OCI-LY3 (cell line): Measurements from ENCODE around the gene APOBEC3A.

Experiments
- H2AFZ ChIP-seq: fragments of 200-600, 300-600 bp; shearing (Covaris generic); 2 replicates; pipeline ENCODE4 v1.6.0; 2014; ENCODE audit warnings: antibody characterized with exemption, low read depth, low read length
- H3K27ac ChIP-seq: fragments of 200-600, 300-600 bp; sonication (generic); 2 replicates; pipeline ENCODE4 v1.5.1; 2014; ENCODE audit warnings: mild to moderate bottlenecking, low read length, moderate library complexity, mixed read lengths
- H3K27me3 ChIP-seq: fragments of 200-600, 300-600 bp; sonication (generic); 2 replicates; pipeline ENCODE4 v1.6.1; 2014; ENCODE audit warnings: low read depth, low read length, mixed read lengths
- H3K36me3 ChIP-seq: fragments of 200-600, 300-600 bp; sonication (generic); replicated peaks from 2 replicates; pipeline ENCODE3; 2014; ENCODE audit warnings: low read depth, low read length, mixed read lengths
- H3K4me1 ChIP-seq: fragments of 300-600, 200-600 bp; sonication (generic); 2 replicates; pipeline ENCODE4 v1.6.1; 2014; ENCODE audit warnings: low read length, mixed read lengths
- H3K4me2 ChIP-seq: fragments of 200-600, 300-600 bp; sonication (generic); 2 replicates; pipeline ENCODE4 v1.6.1; 2014; ENCODE audit warnings: low read length, mixed read lengths
- H3K4me3 ChIP-seq: fragments of 300-600, 200-600 bp; sonication (generic); 2 replicates; pipeline ENCODE4 v1.5.1; 2014; ENCODE audit warnings: antibody characterized with exemption, mild to moderate bottlenecking, low read length, moderate library complexity
- H3K79me2 ChIP-seq: fragments of 300-600, 200-600 bp; shearing (Covaris generic); 2 replicates; pipeline ENCODE4 v1.6.1; 2014; ENCODE audit warnings: mild to moderate bottlenecking, low read length, mixed read lengths
- H3K9ac ChIP-seq: fragments of 300-600, 200-600 bp; shearing (Covaris generic); 2 replicates; pipeline ENCODE4 v1.6.0; 2014; ENCODE audit warnings: mild to moderate bottlenecking, low read length, moderate library complexity
- H3K9me3 ChIP-seq: fragments of 200-600, 300-600 bp; shearing (Covaris generic); 2 replicates; pipeline ENCODE4 v1.6.1; 2014; ENCODE audit warnings: low read length, mixed read lengths; ENCODE audit not compliant: insufficient read depth
- H4K20me1 ChIP-seq: fragments of 200-600, 300-600 bp; sonication (generic); 2 replicates; pipeline ENCODE4 v1.6.1; 2016; ENCODE audit warnings: low read length, mixed read lengths; ENCODE audit not compliant: insufficient read depth
- CTCF ChIP-seq: fragments of 200-600, 300-600 bp; sonication (generic); IDR thresholded peaks from 2 replicates; pipeline ENCODE4 v1.5.1; 2014; ENCODE audit warnings: antibody characterized with exemption, low read length, low read depth
- EZH2phosphoT487 ChIP-seq: fragments of 200-600 bp; shearing (Covaris generic); IDR thresholded peaks from 2 replicates; pipeline ENCODE4 v1.6.1; 2018; ENCODE audit warnings: antibody characterized with exemption, mixed run types, low read depth

Gene APOBEC3A

GRCh38 chr22:38953577-38954413, 3.6 kb upstream of the APOBEC3A start:
- H2AFZ ChIP-seq = peak overlapping the region; percentile 73; the same call in 1 of the 2 replicates
- H3K27me3 ChIP-seq = no peaks in the 10 kb centered on the region
- no peak for TF ChIP-seq CTCF
- TF ChIP-seq EZH2phosphoT487 = no peak
- peak overlapping the region; percentile 87 for H3K4me2 ChIP-seq
- H3K4me1 ChIP-seq = peaks cover 37% of the 10 kb centered on the region
- H3K36me3 ChIP-seq = no peaks in the 10 kb centered on the region
- H3K4me3 ChIP-seq = peak overlapping the region; percentile 65
- H3K9ac ChIP-seq = peak overlapping the region; percentile 76
- no peaks in the 10 kb centered on the region for H3K9me3 ChIP-seq
- H3K79me2 ChIP-seq = no peaks in the 10 kb centered on the region
- peak overlapping the region; percentile 74 for H3K27ac ChIP-seq
- no peaks in the 10 kb centered on the region for H4K20me1 ChIP-seq

GRCh38 chr22:38954414-38955043, 2.9 kb upstream of the APOBEC3A start:
- Histone ChIP-seq H3K9ac (peak overlapping the region; percentile 76), H3K4me2 (peak overlapping the region; percentile 87)

DNA sequence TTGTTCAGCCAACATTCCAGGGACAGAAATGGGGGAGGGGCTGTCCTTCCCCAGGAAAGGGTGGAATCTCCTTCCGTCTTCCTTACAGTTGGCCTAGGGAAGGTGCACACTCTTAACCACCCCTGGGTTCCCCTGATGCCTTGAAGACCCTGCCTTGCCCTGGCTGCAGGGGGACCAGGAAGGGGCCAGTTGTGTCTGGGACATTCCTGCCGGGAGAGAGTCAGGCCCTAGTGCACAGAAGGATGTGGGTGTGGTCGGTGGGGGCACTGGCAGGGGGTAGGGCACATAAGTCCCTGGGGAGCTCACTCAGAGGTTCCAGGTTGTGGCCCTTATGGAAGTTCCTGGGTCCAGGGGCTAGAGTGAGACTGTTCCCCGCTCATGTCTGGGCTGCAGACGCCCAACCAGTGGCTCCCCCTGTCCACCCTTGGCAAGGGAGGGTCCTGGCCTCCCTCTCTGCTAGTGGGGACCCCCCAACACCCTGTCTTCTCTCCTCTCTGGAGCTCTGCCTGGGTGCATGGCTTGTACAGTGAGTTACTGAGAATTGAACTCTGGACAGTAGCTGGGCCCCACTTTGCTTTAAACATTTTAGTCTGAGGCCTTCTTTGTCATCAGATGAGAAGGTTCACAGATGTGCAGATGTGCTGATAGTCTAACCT, 2.0 kb upstream of the APOBEC3A start:
- Histone ChIP-seq H3K79me2 (no peaks in the 10 kb centered on the region), H3K9ac (no peak overlapping the region), H3K27ac (no peak overlapping the region), H4K20me1 (no peaks in the 10 kb centered on the region), H2AFZ (no peak overlapping the region), H3K4me3 (no peak overlapping the region), H3K9me3 (no peaks in the 10 kb centered on the region), H3K4me2 (no peak overlapping the region), H3K4me1 (peaks cover 37% of the 10 kb centered on the region), H3K36me3 (no peaks in the 10 kb centered on the region), H3K27me3 (no peaks in the 10 kb centered on the region)
- TF ChIP-seq EZH2phosphoT487 = no peak

More at GRCh38 chr22:38954414-38955043, 2.9 kb upstream of the APOBEC3A start:
- no peaks in the 10 kb centered on the region for H3K27me3 ChIP-seq
- peak overlapping the region; percentile 65 for H3K4me3 ChIP-seq
- H3K79me2 ChIP-seq = no peaks in the 10 kb centered on the region
- no peak for TF ChIP-seq CTCF
- TF ChIP-seq EZH2phosphoT487 = no peak
- peaks cover 37% of the 10 kb centered on the region for H3K4me1 ChIP-seq
- no peaks in the 10 kb centered on the region for H3K36me3 ChIP-seq
- no peaks in the 10 kb centered on the region for H3K9me3 ChIP-seq
- no peaks in the 10 kb centered on the region for H4K20me1 ChIP-seq
- H2AFZ ChIP-seq = no peak overlapping the region
- H3K27ac ChIP-seq = peak overlapping the region; percentile 74

DNA sequence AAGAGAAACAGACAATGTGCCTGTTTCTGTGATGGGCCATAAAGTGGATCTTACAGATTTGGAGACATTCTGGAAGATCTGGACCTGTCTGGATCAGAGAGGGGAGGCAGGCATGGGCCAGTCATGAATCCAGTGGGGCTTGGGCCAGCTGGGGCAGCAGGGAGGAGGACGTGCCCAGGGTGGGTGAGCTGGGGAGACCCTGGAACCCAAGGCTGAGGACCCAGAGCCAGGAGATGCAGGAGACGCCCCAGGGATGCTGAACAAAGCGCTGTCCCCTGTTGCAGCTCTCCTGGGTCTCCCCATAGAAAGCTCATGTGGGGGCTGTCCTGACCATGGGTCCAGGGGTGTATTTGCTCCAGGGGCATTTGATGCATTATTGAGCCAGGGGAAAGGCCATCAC, 1.5 kb upstream of the APOBEC3A start:
- H3K4me1 ChIP-seq = peaks cover 37% of the 10 kb centered on the region
- H2AFZ ChIP-seq = no peak overlapping the region
- H3K27ac ChIP-seq = no peak overlapping the region
- no peaks in the 10 kb centered on the region for H3K79me2 ChIP-seq
- H4K20me1 ChIP-seq = no peaks in the 10 kb centered on the region
- no peaks in the 10 kb centered on the region for H3K36me3 ChIP-seq
- no peaks in the 10 kb centered on the region for H3K27me3 ChIP-seq
- no peak overlapping the region for H3K4me3 ChIP-seq
- H3K9me3 ChIP-seq = no peaks in the 10 kb centered on the region
- no peak for TF ChIP-seq CTCF
- no peak overlapping the region for H3K9ac ChIP-seq
- H3K4me2 ChIP-seq = no peak overlapping the region
